A673 (cell line): ENCODE results near the gene ZNF74. TPM values are rescaled to one million over a fixed set of nuclear protein-coding genes. Genes with fewer than 3 reads are reported as not detected.

ENCODE experiments used
- BruUV-seq: library from RNA; stranded (reverse); fragments of 400-500 nt; replicated peaks from 2 replicates; lab custom pipeline; 2021; lab: Mats Ljungman, UMichigan
- CTCF ChIA-PET: fragments of 300-600 bp; sonication (Branson Sonifier 250); formaldehyde crosslinking; loops from one replicate; lab custom pipeline; 2022; ENCODE audit warnings: antibody characterized with exemption; lab: Charles Lee
- POLR2A ChIA-PET: fragments of 300-600 bp; sonication (Branson Sonifier 250); formaldehyde crosslinking; loops from one replicate; lab custom pipeline; 2022; ENCODE audit warnings: antibody characterized with exemption; ENCODE audit not compliant: low non-redundant PET; lab: Charles Lee
- DNase-seq: peaks from one replicate; pipeline ENCODE4 v3.0.0-alpha.2; 2015; ENCODE audit warnings: low spot score
- H3K27ac ChIP-seq: fragments of 200-600 bp; sonication (generic); 2 replicates; pipeline ENCODE4 v1.5.1; 2016; ENCODE audit warnings: mixed run types, low read depth, mild to moderate bottlenecking, mixed read lengths, antibody characterized with exemption, low read length; ENCODE audit not compliant: poor library complexity, severe bottlenecking
- H3K27me3 ChIP-seq: fragments of 200-600 bp; sonication (generic); replicated peaks from 2 replicates; pipeline ENCODE4 v1.6.1; 2017; ENCODE audit warnings: mixed run types, low read depth, mild to moderate bottlenecking, mixed read lengths, antibody characterized with exemption, low read length; ENCODE audit not compliant: insufficient read depth, poor library complexity
- H3K36me3 ChIP-seq: fragments of 200-600 bp; sonication (generic); 2 replicates; pipeline ENCODE4 v1.6.1; 2016; ENCODE audit warnings: mixed run types, mild to moderate bottlenecking, mixed read lengths, antibody characterized with exemption, low read length; ENCODE audit not compliant: insufficient read depth, poor library complexity, severe bottlenecking
- H3K4me1 ChIP-seq: fragments of 200-600 bp; sonication (generic); 2 replicates; pipeline ENCODE4 v1.6.1; 2017; ENCODE audit warnings: mixed run types, mild to moderate bottlenecking, mixed read lengths, antibody characterized with exemption, low read length; ENCODE audit not compliant: insufficient read depth, poor library complexity, severe bottlenecking
- H3K4me3 ChIP-seq: fragments of 200-600 bp; sonication (generic); 2 replicates; pipeline ENCODE4 v1.5.1; 2016; ENCODE audit warnings: low read depth, mixed run types, mild to moderate bottlenecking, mixed read lengths, low read length; ENCODE audit not compliant: poor library complexity, severe bottlenecking
- H3K9me3 ChIP-seq: fragments of 200-600 bp; sonication (generic); 2 replicates; pipeline ENCODE4 v1.6.1; 2016; ENCODE audit warnings: mixed run types, low read depth, mild to moderate bottlenecking, mixed read lengths, antibody characterized with exemption, low read length; ENCODE audit not compliant: poor library complexity, severe bottlenecking
- EZH2 ChIP-seq: fragments of 200-600 bp; sonication (generic); IDR thresholded peaks from 2 replicates; pipeline ENCODE4 v1.6.1; 2017; ENCODE audit warnings: borderline replicate concordance, low read depth, mild to moderate bottlenecking, mixed read lengths, antibody characterized with exemption, low read length; ENCODE audit not compliant: poor library complexity, severe bottlenecking
- intact Hi-C: fragments of 100-400 bp; cut with micrococcal nuclease; formaldehyde crosslinking; loops from one replicate; pipeline ENCODE4 v1.10.0; 2022; ENCODE audit not compliant: unreplicated experiment
- total RNA-seq: library from RNA; stranded (reverse); gene quantifications from 2 replicates; pipeline ENCODE4 v1.2.3, GENCODE V29; 2021
- TF ChIP-seq, protein P1 (sequence below): fragments of 300-800, 200-600 bp; sonication (generic); conservative IDR thresholded peaks from 2 replicates; pipeline ENCODE4 v1.5.1; 2017; ENCODE audit warnings: low read depth, mild to moderate bottlenecking, antibody characterized with exemption, low read length, moderate library complexity, mixed read lengths

Gene ZNF74
- total RNA-seq, 1 experiment from 2014 or later: 37.2 TPM

DNA sequence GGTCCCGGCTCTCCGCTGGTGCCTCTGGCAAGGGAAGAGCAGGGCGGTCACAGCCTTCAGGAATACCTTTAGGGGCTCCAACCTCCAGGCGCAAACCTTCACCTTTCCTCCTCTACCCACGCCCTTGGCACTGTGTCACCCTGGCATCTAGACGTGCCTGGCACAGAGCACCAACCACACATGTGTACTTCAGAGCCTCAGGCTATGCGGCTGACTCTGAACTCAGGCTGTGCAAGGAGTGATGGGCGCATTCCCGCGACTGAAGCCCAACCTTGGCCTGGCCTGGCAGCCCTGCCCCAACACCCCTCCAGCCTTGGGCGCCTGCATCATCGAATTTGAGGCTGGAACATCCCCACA is 32.3 kb downstream of the ZNF74 start:
- POLR2A ChIA-PET: no interaction called here
- H3K36me3 ChIP-seq: no peaks in the 10 kb centered on the region
- no peaks in the 10 kb centered on the region for H3K27me3 ChIP-seq
- BruUV-seq: no TSS peak
- H3K4me3 ChIP-seq: no peak overlapping the region
- intact Hi-C loops: no loop called here
- H3K4me1 ChIP-seq: no peaks in the 10 kb centered on the region
- CTCF ChIA-PET: no interaction called here
- no peak for DNase-seq
- TF ChIP-seq, protein P1, sequence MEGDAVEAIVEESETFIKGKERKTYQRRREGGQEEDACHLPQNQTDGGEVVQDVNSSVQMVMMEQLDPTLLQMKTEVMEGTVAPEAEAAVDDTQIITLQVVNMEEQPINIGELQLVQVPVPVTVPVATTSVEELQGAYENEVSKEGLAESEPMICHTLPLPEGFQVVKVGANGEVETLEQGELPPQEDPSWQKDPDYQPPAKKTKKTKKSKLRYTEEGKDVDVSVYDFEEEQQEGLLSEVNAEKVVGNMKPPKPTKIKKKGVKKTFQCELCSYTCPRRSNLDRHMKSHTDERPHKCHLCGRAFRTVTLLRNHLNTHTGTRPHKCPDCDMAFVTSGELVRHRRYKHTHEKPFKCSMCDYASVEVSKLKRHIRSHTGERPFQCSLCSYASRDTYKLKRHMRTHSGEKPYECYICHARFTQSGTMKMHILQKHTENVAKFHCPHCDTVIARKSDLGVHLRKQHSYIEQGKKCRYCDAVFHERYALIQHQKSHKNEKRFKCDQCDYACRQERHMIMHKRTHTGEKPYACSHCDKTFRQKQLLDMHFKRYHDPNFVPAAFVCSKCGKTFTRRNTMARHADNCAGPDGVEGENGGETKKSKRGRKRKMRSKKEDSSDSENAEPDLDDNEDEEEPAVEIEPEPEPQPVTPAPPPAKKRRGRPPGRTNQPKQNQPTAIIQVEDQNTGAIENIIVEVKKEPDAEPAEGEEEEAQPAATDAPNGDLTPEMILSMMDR: no peak
- no peak for TF ChIP-seq EZH2
- no peaks in the 10 kb centered on the region for H3K9me3 ChIP-seq
- H3K27ac ChIP-seq: no peak overlapping the region

DNA sequence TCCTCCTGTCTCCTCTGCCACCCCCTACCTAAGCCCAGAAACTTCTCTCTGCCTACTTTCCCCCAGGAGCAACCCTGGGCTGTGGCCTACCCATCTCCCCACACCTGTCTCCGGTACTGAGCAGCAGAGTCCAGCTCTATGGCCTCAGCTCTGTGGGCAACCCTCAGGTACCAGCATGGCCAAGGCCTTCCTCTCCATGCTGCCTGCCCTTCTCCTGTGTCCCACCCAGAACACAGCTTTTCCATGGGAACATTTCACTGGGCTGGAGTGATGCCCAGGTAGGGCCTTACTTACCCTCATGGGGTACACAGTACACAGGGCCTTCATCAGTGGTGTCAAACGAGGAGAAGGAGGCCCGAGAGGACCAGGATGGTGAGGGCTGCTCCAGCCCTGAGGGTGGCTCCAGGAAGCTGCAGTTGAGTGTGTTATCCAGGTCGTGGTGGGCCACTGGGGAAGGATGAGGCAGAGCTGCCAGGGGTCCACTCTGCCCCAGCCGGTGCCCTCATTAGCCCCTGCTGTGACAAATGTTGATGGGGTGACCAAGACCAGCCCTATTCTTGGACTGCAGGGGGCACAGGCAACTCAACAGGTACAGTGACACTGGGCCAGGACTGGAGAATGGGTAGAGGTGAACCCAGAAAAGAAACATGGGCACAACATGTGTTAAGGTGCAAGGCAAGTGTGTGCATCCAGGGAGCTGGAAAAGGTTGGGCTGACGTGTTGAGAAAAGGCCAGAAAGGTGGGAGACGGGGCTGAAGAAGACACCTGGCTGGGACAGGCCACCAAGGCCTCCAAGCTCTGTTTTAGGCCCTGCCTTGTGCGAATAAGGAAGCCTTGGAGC is 33.4 kb downstream of the ZNF74 start:
- ChIA-PET POLR2A (no interaction called here), CTCF (no interaction called here)
- H3K4me1 ChIP-seq: no peaks in the 10 kb centered on the region
- no peaks in the 10 kb centered on the region for H3K9me3 ChIP-seq
- TF ChIP-seq, protein P1: no peak
- TF ChIP-seq EZH2: no peak
- no peaks in the 10 kb centered on the region for H3K36me3 ChIP-seq
- DNase-seq: no peak
- no peak overlapping the region for H3K4me3 ChIP-seq
- H3K27me3 ChIP-seq: no peaks in the 10 kb centered on the region
- no peak overlapping the region for H3K27ac ChIP-seq
- no TSS peak for BruUV-seq
- intact Hi-C loops: no loop called here

DNA sequence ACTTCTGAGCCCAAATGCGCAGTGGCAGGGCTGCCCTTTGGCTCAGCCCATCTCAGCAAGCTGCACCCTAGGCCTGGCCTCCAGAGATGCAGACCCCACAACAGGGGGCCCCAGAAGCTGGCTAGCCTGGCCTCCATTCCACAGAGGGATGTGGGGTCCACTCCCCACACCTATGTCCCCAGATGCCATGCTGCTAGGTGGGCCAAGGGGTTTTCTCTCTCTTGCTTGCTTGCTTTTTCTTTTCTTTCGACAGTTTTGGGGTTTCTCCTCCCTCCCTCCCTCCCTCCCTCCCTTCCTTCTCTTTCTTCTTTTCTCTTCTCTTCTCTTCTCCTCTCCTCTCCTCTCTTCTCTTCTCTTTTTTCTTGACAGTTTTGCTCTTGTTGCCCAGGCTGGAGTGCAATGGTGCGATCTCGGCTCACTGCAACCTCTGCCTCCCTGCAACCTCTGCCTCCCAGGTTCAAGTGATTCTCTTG is 34.0 kb downstream of the ZNF74 start:
- intact Hi-C loops: no loop called here
- Histone ChIP-seq H3K27ac (no peak overlapping the region), H3K4me3 (no peak overlapping the region), H3K27me3 (no peaks in the 10 kb centered on the region), H3K4me1 (no peaks in the 10 kb centered on the region), H3K9me3 (no peaks in the 10 kb centered on the region), H3K36me3 (no peaks in the 10 kb centered on the region)
- ChIA-PET POLR2A (no interaction called here), CTCF (no interaction called here)
- DNase-seq: no peak
- no peak for TF ChIP-seq EZH2
- TF ChIP-seq, protein P1: no peak
- no TSS peak for BruUV-seq
